ENCODE results near the gene IPO11.

DNA sequence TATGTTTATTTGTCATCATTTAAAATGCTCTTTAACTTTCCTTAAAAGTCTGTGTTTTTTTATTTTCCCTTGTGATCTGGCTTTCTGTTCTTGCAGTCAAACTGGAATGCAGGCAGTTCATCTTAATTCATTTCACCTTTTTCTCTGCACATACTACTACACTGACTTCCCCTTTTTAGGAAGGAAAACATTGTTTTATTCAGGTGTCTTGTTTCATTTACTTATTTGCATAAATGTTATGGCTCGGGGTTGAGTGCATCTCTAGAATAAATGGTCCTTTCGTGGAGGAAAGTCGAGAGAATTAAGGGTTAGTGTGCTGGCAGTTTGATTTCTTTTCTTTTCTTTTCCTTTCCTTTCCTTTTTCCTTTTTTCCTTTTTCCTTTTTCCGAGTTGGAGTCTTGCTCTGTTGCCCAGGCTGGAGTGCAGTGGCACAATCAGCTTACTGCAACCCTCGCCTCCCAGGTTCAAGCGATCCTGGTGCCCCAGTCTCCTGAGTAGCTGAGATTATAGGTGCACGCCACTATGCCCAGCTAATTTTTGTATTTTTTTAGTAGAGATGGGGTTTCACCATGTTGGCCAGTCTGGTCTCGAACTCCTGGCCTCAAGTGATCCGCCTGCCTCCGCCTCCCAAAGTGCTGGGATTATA is 90.0 kb downstream of the IPO11 start:
- TF ChIP-seq ZNF432 (CRISPR knock-in tag; IDR thresholded peaks at IDR 0.05; ENCODE audit: borderline replicate concordance) (no peak), NR2F1 (CRISPR knock-in tag; IDR thresholded peaks at IDR 0.05) (no peak), ZNF816 (CRISPR knock-in tag; IDR thresholded peaks at IDR 0.05; ENCODE audit: borderline replicate concordance) (no peak), GPN1 (CRISPR knock-in tag; IDR thresholded peaks at IDR 0.05; ENCODE audit: borderline replicate concordance) (no peak), ZFX (CRISPR knock-in tag; IDR thresholded peaks at IDR 0.05; ENCODE audit: low read depth) (no peak), RAD21 (CRISPR knock-in tag; IDR thresholded peaks at IDR 0.05) (no peak), ZNF772 (CRISPR knock-in tag; IDR thresholded peaks at IDR 0.05) (no peak), TCF7L2 (IDR thresholded peaks at IDR 0.05; ENCODE audit: low read depth, low read length) (no peak), PHF8 (CRISPR knock-in tag; IDR thresholded peaks at IDR 0.05) (no peak), HNRNPK (IDR thresholded peaks at IDR 0.05; ENCODE audit: low read depth, low read length, poor library complexity, severe bottlenecking) (no peak), NR2F2 (IDR thresholded peaks at IDR 0.05; ENCODE audit: borderline replicate concordance, low read depth) (no peak)
- TF ChIP-seq, protein P1, sequence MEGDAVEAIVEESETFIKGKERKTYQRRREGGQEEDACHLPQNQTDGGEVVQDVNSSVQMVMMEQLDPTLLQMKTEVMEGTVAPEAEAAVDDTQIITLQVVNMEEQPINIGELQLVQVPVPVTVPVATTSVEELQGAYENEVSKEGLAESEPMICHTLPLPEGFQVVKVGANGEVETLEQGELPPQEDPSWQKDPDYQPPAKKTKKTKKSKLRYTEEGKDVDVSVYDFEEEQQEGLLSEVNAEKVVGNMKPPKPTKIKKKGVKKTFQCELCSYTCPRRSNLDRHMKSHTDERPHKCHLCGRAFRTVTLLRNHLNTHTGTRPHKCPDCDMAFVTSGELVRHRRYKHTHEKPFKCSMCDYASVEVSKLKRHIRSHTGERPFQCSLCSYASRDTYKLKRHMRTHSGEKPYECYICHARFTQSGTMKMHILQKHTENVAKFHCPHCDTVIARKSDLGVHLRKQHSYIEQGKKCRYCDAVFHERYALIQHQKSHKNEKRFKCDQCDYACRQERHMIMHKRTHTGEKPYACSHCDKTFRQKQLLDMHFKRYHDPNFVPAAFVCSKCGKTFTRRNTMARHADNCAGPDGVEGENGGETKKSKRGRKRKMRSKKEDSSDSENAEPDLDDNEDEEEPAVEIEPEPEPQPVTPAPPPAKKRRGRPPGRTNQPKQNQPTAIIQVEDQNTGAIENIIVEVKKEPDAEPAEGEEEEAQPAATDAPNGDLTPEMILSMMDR (CRISPR knock-in tag; IDR thresholded peaks at IDR 0.05) = no peak
- TF ChIP-seq, protein P2, sequence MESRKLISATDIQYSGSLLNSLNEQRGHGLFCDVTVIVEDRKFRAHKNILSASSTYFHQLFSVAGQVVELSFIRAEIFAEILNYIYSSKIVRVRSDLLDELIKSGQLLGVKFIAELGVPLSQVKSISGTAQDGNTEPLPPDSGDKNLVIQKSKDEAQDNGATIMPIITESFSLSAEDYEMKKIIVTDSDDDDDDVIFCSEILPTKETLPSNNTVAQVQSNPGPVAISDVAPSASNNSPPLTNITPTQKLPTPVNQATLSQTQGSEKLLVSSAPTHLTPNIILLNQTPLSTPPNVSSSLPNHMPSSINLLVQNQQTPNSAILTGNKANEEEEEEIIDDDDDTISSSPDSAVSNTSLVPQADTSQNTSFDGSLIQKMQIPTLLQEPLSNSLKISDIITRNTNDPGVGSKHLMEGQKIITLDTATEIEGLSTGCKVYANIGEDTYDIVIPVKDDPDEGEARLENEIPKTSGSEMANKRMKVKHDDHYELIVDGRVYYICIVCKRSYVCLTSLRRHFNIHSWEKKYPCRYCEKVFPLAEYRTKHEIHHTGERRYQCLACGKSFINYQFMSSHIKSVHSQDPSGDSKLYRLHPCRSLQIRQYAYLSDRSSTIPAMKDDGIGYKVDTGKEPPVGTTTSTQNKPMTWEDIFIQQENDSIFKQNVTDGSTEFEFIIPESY (CRISPR knock-in tag; IDR thresholded peaks at IDR 0.05) = no peak
- TF ChIP-seq, protein P3, sequence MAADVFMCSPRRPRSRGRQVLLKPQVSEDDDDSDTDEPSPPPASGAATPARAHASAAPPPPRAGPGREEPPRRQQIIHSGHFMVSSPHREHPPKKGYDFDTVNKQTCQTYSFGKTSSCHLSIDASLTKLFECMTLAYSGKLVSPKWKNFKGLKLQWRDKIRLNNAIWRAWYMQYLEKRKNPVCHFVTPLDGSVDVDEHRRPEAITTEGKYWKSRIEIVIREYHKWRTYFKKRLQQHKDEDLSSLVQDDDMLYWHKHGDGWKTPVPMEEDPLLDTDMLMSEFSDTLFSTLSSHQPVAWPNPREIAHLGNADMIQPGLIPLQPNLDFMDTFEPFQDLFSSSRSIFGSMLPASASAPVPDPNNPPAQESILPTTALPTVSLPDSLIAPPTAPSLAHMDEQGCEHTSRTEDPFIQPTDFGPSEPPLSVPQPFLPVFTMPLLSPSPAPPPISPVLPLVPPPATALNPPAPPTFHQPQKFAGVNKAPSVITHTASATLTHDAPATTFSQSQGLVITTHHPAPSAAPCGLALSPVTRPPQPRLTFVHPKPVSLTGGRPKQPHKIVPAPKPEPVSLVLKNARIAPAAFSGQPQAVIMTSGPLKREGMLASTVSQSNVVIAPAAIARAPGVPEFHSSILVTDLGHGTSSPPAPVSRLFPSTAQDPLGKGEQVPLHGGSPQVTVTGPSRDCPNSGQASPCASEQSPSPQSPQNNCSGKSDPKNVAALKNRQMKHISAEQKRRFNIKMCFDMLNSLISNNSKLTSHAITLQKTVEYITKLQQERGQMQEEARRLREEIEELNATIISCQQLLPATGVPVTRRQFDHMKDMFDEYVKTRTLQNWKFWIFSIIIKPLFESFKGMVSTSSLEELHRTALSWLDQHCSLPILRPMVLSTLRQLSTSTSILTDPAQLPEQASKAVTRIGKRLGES (CRISPR knock-in tag; IDR thresholded peaks at IDR 0.05; ENCODE audit: borderline replicate concordance) = no peak

Measured in HepG2 (cell line).